ENCODE measurements around the gene ARHGAP29. TPM values are rescaled to one million over a fixed set of nuclear protein-coding genes. Genes with fewer than 3 reads are reported as not detected.

ARHGAP29 gene
- total and polyA plus RNA-seq, 2 experiments from 2014 or later = 4.6 to 6.9 TPM

DNA sequence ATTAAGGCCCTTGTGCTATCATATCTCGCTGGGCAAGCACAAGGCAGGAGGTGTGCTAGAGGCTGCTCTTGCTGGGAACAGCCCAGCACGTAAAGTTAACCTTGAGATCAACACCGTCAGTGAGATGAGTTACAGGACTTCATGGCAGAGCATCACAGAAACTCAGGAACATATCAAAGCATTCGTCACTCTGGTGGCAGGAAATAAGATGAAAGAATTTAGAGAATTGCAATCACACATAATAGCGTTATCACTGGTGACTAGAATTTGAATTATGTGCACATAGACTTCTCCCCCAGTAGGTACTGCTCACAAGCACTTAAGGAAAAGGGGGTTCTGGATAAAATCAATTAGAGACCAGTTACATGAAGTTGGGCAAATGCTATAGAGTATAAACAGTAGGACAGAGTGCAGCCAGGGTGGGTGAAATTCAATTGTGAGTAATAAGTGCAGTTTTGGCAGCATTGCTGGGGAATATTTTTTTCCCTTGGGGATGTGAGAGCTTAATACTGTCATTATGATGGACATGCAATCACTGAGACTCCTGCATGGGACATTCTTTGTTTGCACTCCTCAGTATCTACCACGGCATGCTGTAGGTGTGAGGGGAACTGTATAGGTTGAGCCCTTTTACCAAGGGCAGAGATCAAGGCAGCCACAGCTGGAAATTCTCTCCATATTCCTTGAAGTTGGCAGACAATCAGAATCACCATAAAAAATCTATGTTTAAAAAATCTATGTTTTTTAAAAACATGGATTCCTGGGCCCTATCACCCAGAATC lies 44.2 kb upstream of the ARHGAP29 start:
- H3F3A ChIP-seq (replicated peaks; ENCODE audit: low read depth) = no peaks in the 10 kb centered on the region
- no peaks in the 10 kb centered on the region for H4K20me1 ChIP-seq (replicated peaks; ENCODE audit: insufficient read depth)
- no peak for DNase-seq (ENCODE audit: low spot score)
- no peaks in the 10 kb centered on the region for H3K36me3 Mint-ChIP-seq (ENCODE audit: low read depth)
- no peaks in the 10 kb centered on the region for H3K9me3 Mint-ChIP-seq
- H3K27me3 Mint-ChIP-seq (ENCODE audit: insufficient read depth, low read depth, poor library complexity) = no peaks in the 10 kb centered on the region
- H3K27ac ChIP-seq (ENCODE audit: low read depth) = no peak overlapping the region
- no peaks in the 10 kb centered on the region for H3K9me2 ChIP-seq (ENCODE audit: insufficient read depth)
- H3K27ac Mint-ChIP-seq = no peak overlapping the region
- H3K4me3 ChIP-seq = no peak overlapping the region
- H3K4me1 ChIP-seq (ENCODE audit: insufficient read depth) = no peaks in the 10 kb centered on the region
- no peak overlapping the region for H3K4me2 ChIP-seq
- no peak overlapping the region for H3K4me3 Mint-ChIP-seq
- H3K4me1 Mint-ChIP-seq = no peaks in the 10 kb centered on the region
- H3K79me2 ChIP-seq (replicated peaks; ENCODE audit: insufficient read depth) = no peaks in the 10 kb centered on the region
- H2AFZ ChIP-seq = no peak overlapping the region
- TF ChIP-seq ZNF331 (CRISPR knock-in tag; IDR thresholded peaks at IDR 0.05; ENCODE audit: low read depth) (no peak), EZH2 (IDR thresholded peaks at IDR 0.05; ENCODE audit: low read depth, unreplicated experiment) (no peak), STAT1 (IDR thresholded peaks at IDR 0.05; ENCODE audit: unreplicated experiment) (no peak), JUNB (IDR thresholded peaks at IDR 0.05; ENCODE audit: unreplicated experiment) (no peak), NANOG (IDR thresholded peaks at IDR 0.05; ENCODE audit: borderline replicate concordance) (no peak), CREB1 (CRISPR knock-in tag; IDR thresholded peaks at IDR 0.05; ENCODE audit: low read depth) (no peak), EZH2phosphoT487 (IDR thresholded peaks at IDR 0.05; ENCODE audit: unreplicated experiment) (no peak), ZNF114 (CRISPR knock-in tag; IDR thresholded peaks at IDR 0.05) (no peak)
- TF ChIP-seq, protein P1, sequence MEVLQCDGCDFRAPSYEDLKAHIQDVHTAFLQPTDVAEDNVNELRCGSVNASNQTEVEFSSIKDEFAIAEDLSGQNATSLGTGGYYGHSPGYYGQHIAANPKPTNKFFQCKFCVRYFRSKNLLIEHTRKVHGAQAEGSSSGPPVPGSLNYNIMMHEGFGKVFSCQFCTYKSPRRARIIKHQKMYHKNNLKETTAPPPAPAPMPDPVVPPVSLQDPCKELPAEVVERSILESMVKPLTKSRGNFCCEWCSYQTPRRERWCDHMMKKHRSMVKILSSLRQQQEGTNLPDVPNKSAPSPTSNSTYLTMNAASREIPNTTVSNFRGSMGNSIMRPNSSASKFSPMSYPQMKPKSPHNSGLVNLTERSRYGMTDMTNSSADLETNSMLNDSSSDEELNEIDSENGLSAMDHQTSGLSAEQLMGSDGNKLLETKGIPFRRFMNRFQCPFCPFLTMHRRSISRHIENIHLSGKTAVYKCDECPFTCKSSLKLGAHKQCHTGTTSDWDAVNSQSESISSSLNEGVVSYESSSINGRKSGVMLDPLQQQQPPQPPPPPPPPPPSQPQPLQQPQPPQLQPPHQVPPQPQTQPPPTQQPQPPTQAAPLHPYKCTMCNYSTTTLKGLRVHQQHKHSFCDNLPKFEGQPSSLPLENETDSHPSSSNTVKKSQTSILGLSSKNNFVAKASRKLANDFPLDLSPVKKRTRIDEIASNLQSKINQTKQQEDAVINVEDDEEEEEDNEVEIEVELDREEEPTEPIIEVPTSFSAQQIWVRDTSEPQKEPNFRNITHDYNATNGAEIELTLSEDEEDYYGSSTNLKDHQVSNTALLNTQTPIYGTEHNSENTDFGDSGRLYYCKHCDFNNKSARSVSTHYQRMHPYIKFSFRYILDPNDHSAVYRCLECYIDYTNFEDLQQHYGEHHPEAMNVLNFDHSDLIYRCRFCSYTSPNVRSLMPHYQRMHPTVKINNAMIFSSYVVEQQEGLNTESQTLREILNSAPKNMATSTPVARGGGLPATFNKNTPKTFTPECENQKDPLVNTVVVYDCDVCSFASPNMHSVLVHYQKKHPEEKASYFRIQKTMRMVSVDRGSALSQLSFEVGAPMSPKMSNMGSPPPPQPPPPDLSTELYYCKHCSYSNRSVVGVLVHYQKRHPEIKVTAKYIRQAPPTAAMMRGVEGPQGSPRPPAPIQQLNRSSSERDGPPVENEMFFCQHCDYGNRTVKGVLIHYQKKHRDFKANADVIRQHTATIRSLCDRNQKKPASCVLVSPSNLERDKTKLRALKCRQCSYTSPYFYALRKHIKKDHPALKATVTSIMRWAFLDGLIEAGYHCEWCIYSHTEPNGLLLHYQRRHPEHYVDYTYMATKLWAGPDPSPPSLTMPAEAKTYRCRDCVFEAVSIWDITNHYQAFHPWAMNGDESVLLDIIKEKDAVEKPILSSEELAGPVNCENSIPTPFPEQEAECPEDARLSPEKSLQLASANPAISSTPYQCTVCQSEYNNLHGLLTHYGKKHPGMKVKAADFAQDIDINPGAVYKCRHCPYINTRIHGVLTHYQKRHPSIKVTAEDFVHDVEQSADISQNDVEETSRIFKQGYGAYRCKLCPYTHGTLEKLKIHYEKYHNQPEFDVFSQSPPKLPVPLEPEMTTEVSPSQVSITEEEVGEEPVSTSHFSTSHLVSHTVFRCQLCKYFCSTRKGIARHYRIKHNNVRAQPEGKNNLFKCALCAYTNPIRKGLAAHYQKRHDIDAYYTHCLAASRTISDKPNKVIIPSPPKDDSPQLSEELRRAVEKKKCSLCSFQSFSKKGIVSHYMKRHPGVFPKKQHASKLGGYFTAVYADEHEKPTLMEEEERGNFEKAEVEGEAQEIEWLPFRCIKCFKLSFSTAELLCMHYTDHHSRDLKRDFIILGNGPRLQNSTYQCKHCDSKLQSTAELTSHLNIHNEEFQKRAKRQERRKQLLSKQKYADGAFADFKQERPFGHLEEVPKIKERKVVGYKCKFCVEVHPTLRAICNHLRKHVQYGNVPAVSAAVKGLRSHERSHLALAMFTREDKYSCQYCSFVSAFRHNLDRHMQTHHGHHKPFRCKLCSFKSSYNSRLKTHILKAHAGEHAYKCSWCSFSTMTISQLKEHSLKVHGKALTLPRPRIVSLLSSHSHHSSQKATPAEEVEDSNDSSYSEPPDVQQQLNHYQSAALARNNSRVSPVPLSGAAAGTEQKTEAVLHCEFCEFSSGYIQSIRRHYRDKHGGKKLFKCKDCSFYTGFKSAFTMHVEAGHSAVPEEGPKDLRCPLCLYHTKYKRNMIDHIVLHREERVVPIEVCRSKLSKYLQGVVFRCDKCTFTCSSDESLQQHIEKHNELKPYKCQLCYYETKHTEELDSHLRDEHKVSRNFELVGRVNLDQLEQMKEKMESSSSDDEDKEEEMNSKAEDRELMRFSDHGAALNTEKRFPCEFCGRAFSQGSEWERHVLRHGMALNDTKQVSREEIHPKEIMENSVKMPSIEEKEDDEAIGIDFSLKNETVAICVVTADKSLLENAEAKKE (CRISPR knock-in tag; IDR thresholded peaks at IDR 0.05) = no peak
- TF ChIP-seq, protein P2, sequence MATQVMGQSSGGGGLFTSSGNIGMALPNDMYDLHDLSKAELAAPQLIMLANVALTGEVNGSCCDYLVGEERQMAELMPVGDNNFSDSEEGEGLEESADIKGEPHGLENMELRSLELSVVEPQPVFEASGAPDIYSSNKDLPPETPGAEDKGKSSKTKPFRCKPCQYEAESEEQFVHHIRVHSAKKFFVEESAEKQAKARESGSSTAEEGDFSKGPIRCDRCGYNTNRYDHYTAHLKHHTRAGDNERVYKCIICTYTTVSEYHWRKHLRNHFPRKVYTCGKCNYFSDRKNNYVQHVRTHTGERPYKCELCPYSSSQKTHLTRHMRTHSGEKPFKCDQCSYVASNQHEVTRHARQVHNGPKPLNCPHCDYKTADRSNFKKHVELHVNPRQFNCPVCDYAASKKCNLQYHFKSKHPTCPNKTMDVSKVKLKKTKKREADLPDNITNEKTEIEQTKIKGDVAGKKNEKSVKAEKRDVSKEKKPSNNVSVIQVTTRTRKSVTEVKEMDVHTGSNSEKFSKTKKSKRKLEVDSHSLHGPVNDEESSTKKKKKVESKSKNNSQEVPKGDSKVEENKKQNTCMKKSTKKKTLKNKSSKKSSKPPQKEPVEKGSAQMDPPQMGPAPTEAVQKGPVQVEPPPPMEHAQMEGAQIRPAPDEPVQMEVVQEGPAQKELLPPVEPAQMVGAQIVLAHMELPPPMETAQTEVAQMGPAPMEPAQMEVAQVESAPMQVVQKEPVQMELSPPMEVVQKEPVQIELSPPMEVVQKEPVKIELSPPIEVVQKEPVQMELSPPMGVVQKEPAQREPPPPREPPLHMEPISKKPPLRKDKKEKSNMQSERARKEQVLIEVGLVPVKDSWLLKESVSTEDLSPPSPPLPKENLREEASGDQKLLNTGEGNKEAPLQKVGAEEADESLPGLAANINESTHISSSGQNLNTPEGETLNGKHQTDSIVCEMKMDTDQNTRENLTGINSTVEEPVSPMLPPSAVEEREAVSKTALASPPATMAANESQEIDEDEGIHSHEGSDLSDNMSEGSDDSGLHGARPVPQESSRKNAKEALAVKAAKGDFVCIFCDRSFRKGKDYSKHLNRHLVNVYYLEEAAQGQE (IDR thresholded peaks at IDR 0.05; ENCODE audit: unreplicated experiment) = no peak
- TF ChIP-seq, protein P3, sequence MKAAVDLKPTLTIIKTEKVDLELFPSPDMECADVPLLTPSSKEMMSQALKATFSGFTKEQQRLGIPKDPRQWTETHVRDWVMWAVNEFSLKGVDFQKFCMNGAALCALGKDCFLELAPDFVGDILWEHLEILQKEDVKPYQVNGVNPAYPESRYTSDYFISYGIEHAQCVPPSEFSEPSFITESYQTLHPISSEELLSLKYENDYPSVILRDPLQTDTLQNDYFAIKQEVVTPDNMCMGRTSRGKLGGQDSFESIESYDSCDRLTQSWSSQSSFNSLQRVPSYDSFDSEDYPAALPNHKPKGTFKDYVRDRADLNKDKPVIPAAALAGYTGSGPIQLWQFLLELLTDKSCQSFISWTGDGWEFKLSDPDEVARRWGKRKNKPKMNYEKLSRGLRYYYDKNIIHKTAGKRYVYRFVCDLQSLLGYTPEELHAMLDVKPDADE (IDR thresholded peaks at IDR 0.05) = no peak
- TF ChIP-seq, protein P4, sequence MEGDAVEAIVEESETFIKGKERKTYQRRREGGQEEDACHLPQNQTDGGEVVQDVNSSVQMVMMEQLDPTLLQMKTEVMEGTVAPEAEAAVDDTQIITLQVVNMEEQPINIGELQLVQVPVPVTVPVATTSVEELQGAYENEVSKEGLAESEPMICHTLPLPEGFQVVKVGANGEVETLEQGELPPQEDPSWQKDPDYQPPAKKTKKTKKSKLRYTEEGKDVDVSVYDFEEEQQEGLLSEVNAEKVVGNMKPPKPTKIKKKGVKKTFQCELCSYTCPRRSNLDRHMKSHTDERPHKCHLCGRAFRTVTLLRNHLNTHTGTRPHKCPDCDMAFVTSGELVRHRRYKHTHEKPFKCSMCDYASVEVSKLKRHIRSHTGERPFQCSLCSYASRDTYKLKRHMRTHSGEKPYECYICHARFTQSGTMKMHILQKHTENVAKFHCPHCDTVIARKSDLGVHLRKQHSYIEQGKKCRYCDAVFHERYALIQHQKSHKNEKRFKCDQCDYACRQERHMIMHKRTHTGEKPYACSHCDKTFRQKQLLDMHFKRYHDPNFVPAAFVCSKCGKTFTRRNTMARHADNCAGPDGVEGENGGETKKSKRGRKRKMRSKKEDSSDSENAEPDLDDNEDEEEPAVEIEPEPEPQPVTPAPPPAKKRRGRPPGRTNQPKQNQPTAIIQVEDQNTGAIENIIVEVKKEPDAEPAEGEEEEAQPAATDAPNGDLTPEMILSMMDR (conservative IDR thresholded peaks at IDR 0.05; ENCODE audit: low read depth in 2 of 2) = no peak
- H3K27me3 ChIP-seq (ENCODE audit: insufficient read depth) = no peaks in the 10 kb centered on the region
- no peaks in the 10 kb centered on the region for H3K36me3 ChIP-seq (ENCODE audit: insufficient read depth)
- ATAC-seq = no peak

All from GM23338 (cell line).